ENCODE measurements around the gene CFAP97D1. TPM values are rescaled to one million over a fixed set of nuclear protein-coding genes. Genes with fewer than 3 reads are reported as not detected.

CFAP97D1 gene
- total and polyA plus RNA-seq, 2 donors (not counting 1 experiment from before 2014, with no cell fraction given) = 0.01 TPM; not detected in 1

GRCh38 chr17:43812396-43813265, 32.4 kb downstream of the CFAP97D1 start:
- H3K27me3 Mint-ChIP-seq = peaks cover 28% of the 10 kb centered on the region
- no peaks in the 10 kb centered on the region for H3K4me1 ChIP-seq (ENCODE audit: control insufficient read depth in 2 of 2, insufficient read depth in 2 of 2, low read length in 2 of 2)
- WGBS (ENCODE audit: insufficient coverage) = 90% methylated on average over 10 of the region's 10 CpGs
- ChIA-PET CTCF (interaction anchor here (1.0 kb wide), 1 partner anchor 238 kb away, joined by 3 read pairs; no protein-coding TSS in a partner anchor), POLR2A (no interaction called here)
- intact Hi-C loops (cut with micrococcal nuclease) = no loop called here
- no peak for TF ChIP-seq EZH2 (IDR thresholded peaks at IDR 0.05; ENCODE audit: borderline replicate concordance, insufficient read depth, low read depth, low read length, poor library complexity, severe bottlenecking)
- no peak for TF ChIP-seq CTCF (IDR thresholded peaks at IDR 0.05)
- no peak overlapping the region for H3K27ac ChIP-seq (ENCODE audit: low read length in 2 of 2)
- H3K27me3 ChIP-seq (replicated peaks in 1 of 4; ENCODE audit: control extremely low read depth in 1 of 4, control insufficient read depth in 3 of 4, insufficient read depth in 4 of 4, low read length in 3 of 4) = peaks cover 0 to 11% (median 0%) of the 10 kb centered on the region in 4 experiments
- H3K4me3 ChIP-seq (ENCODE audit: control extremely low read depth in 1 of 5, extremely low read depth in 1 of 5, insufficient read depth in 1 of 5, low read depth in 2 of 5, low read length in 4 of 5) = no peak overlapping the region
- no peaks in the 10 kb centered on the region for H3K36me3 ChIP-seq (replicated peaks in 1 of 2; ENCODE audit: control extremely low read depth in 1 of 2, control insufficient read depth in 1 of 2, extremely low read depth in 1 of 2, insufficient read depth in 2 of 2, low read length in 1 of 2)
- no peaks in the 10 kb centered on the region for H4K20me1 ChIP-seq (ENCODE audit: control insufficient read depth, insufficient read depth, low read length, poor library complexity, severe bottlenecking)
- DNase-seq (no peak), ATAC-seq (ENCODE audit: low read depth) (no peak)
- H3K9me3 ChIP-seq (ENCODE audit: control extremely low read depth in 1 of 3, control insufficient read depth in 2 of 3, insufficient read depth in 1 of 3, low read length in 2 of 3) = no peaks in the 10 kb centered on the region
- no peak overlapping the region for H3K4me3 Mint-ChIP-seq
- H3K4me1 Mint-ChIP-seq = no peaks in the 10 kb centered on the region
- H3K9me3 Mint-ChIP-seq (ENCODE audit: insufficient read depth) = no peaks in the 10 kb centered on the region
- no peak overlapping the region for H3K9ac ChIP-seq (ENCODE audit: low read length)
- no peaks in the 10 kb centered on the region for H3K79me2 ChIP-seq (ENCODE audit: control insufficient read depth, insufficient read depth, low read length)
- no peak overlapping the region for H3K4me2 ChIP-seq (replicated peaks; ENCODE audit: low read depth, low read length, poor library complexity, severe bottlenecking)
- H3K27ac Mint-ChIP-seq = no peak overlapping the region
- H2AFZ ChIP-seq (ENCODE audit: insufficient read depth, low read depth, low read length, poor library complexity, severe bottlenecking) = no peak overlapping the region

- Histone ChIP-seq H3K27ac (ENCODE audit: low read length in 2 of 2) (no peak overlapping the region), H2AFZ (ENCODE audit: insufficient read depth, low read depth, low read length, poor library complexity, severe bottlenecking) (no peak overlapping the region), H3K9me3 (ENCODE audit: control extremely low read depth in 1 of 3, control insufficient read depth in 2 of 3, insufficient read depth in 1 of 3, low read length in 2 of 3) (no peaks in the 10 kb centered on the region), H3K79me2 (ENCODE audit: control insufficient read depth, insufficient read depth, low read length) (no peaks in the 10 kb centered on the region), H3K4me3 (ENCODE audit: control extremely low read depth in 1 of 5, extremely low read depth in 1 of 5, insufficient read depth in 1 of 5, low read depth in 2 of 5, low read length in 4 of 5) (no peak overlapping the region), H3K4me1 (ENCODE audit: control insufficient read depth in 2 of 2, insufficient read depth in 2 of 2, low read length in 2 of 2) (no peaks in the 10 kb centered on the region), H3K27me3 (replicated peaks in 1 of 4; ENCODE audit: control extremely low read depth in 1 of 4, control insufficient read depth in 3 of 4, insufficient read depth in 4 of 4, low read length in 3 of 4) (peaks cover 0 to 11% (median 0%) of the 10 kb centered on the region in 4 experiments), H3K36me3 (replicated peaks in 1 of 2; ENCODE audit: control extremely low read depth in 1 of 2, control insufficient read depth in 1 of 2, extremely low read depth in 1 of 2, insufficient read depth in 2 of 2, low read length in 1 of 2) (no peaks in the 10 kb centered on the region), H4K20me1 (ENCODE audit: control insufficient read depth, insufficient read depth, low read length, poor library complexity, severe bottlenecking) (no peaks in the 10 kb centered on the region), H3K9ac (ENCODE audit: low read length) (no peak overlapping the region), H3K4me2 (replicated peaks; ENCODE audit: low read depth, low read length, poor library complexity, severe bottlenecking) (no peak overlapping the region)
- no peak for TF ChIP-seq CTCF (IDR thresholded peaks at IDR 0.05)
- no peak for TF ChIP-seq EZH2 (IDR thresholded peaks at IDR 0.05; ENCODE audit: borderline replicate concordance, insufficient read depth, low read depth, low read length, poor library complexity, severe bottlenecking)
- POLR2A ChIA-PET = no interaction called here
- CTCF ChIA-PET = interaction anchor here (1.0 kb wide), 1 partner anchor 238 kb away, joined by 3 read pairs; no protein-coding TSS in a partner anchor
- Mint-ChIP-seq H3K4me1 (no peaks in the 10 kb centered on the region), H3K27me3 (peaks cover 28% of the 10 kb centered on the region), H3K27ac (no peak overlapping the region), H3K9me3 (ENCODE audit: insufficient read depth) (no peaks in the 10 kb centered on the region), H3K4me3 (no peak overlapping the region)
- no peak for ATAC-seq (ENCODE audit: low read depth)
- 89% methylated on average over 3 of the region's 3 CpGs for WGBS (ENCODE audit: insufficient coverage)
- intact Hi-C loops (cut with micrococcal nuclease) = no loop called here
- no peak for DNase-seq
These were observed 33.2 kb downstream of the CFAP97D1 start for GRCh38 chr17:43813386-43813785.

Measured in B cell (primary cell).